Breast epithelium (tissue), 4 donors: Measurements from ENCODE around the gene IFT52. TPM values are rescaled to one million over a fixed set of nuclear protein-coding genes. Genes with fewer than 3 reads are reported as not detected.

Source experiments
- DNase-seq, 2 donors: peaks; one replicate each; pipeline ENCODE4 v3.0.0-alpha.2; 2019; ENCODE audit warnings: low spot score in 2 of 2
- H3K27ac ChIP-seq, 2 donors: fragments of 200-600 bp; sonication (generic) in 1 of 2; one replicate each; pipeline ENCODE4 v1.5.1; 2016 to 2019; ENCODE audit warnings: mild to moderate bottlenecking in 1 of 2
- H3K27me3 ChIP-seq, 2 donors: fragments of 200-600 bp; sonication (generic) in 1 of 2; one replicate each; pipeline versions ENCODE4 v1.5.1 to v1.6.0; 2017 to 2019; ENCODE audit warnings: control low read depth in 1 of 2, mild to moderate bottlenecking in 1 of 2
- H3K36me3 ChIP-seq: fragments of 200-600 bp; one replicate; pipeline ENCODE4 v1.5.1; 2019
- H3K4me1 ChIP-seq, 2 donors: fragments of 200-600 bp; sonication (generic); one replicate each; pipeline ENCODE4 v1.5.1; 2016 to 2019; ENCODE audit warnings: control low read depth in 1 of 2
- H3K4me3 ChIP-seq, 3 donors: fragments of 200-600 bp; sonication (generic); 1 replicate in 2 of 3; 2 replicates in 1 of 3; pipeline ENCODE4 v1.5.1; 2016 to 2019; ENCODE audit warnings: mild to moderate bottlenecking in 3 of 3, moderate library complexity in 2 of 3
- H3K9me3 ChIP-seq, 2 donors: fragments of 200-600 bp; sonication (generic) in 1 of 2; one replicate each; pipeline ENCODE4 v1.5.1; 2016 to 2019; ENCODE audit warnings: control low read depth in 1 of 2
- POLR2A ChIP-seq: fragments of 450-650 bp; IDR thresholded peaks from one replicate; pipeline ENCODE4 v1.6.1; 2016; ENCODE audit warnings: antibody characterized with exemption, mild to moderate bottlenecking, moderate library complexity
- POLR2AphosphoS5 ChIP-seq, 3 donors: sonication (generic); formaldehyde crosslinking; IDR thresholded peaks; one replicate each; pipeline ENCODE4 v1.6.1; 2017; ENCODE audit warnings: antibody characterized with exemption in 3 of 3
- intact Hi-C: fragments of 100-400 bp; cut with DNase I; formaldehyde crosslinking; loops from one replicate; pipeline ENCODE4 v1.15.1; 2023; ENCODE audit warnings: low total_unique reads
- total RNA-seq, 3 donors: library from RNA; depleted of rRNA; stranded (reverse); fragments of >200 nt; gene quantifications; one replicate each; pipeline ENCODE4 v1.1.0, GENCODE V29; 2016
- TF ChIP-seq, protein P1 (sequence below), 3 donors: fragments of 450-650 bp; IDR thresholded peaks; one replicate each; pipeline ENCODE4 v1.5.1; 2016 to 2017; ENCODE audit warnings: antibody characterized with exemption in 3 of 3, mild to moderate bottlenecking in 3 of 3, moderate library complexity in 3 of 3

The IFT52 gene
- total RNA-seq, 3 donors from 2014 or later, result 20.6 to 34.2 (median 25.3) TPM

DNA sequence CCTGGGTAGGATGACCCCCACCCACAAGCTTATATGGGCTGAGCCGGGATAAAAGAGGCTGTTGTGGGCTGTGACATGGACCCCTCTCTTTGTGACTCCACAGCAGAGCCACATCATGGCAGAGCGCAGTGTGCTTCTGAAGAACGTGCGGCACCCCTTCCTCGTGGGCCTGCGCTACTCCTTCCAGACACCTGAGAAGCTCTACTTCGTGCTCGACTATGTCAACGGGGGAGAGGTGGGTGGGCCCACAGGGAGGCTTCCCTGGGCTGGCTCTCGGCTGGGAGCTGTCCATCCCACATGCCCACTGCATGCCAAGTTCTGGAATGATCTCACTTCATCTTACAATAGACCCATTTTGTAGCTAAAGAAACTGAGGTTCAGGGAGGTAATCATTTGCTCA, 21.5 kb upstream of the IFT52 start:
- intact Hi-C loops, result no loop called here
- TF ChIP-seq POLR2A, result no peak
- TF ChIP-seq, protein P1, sequence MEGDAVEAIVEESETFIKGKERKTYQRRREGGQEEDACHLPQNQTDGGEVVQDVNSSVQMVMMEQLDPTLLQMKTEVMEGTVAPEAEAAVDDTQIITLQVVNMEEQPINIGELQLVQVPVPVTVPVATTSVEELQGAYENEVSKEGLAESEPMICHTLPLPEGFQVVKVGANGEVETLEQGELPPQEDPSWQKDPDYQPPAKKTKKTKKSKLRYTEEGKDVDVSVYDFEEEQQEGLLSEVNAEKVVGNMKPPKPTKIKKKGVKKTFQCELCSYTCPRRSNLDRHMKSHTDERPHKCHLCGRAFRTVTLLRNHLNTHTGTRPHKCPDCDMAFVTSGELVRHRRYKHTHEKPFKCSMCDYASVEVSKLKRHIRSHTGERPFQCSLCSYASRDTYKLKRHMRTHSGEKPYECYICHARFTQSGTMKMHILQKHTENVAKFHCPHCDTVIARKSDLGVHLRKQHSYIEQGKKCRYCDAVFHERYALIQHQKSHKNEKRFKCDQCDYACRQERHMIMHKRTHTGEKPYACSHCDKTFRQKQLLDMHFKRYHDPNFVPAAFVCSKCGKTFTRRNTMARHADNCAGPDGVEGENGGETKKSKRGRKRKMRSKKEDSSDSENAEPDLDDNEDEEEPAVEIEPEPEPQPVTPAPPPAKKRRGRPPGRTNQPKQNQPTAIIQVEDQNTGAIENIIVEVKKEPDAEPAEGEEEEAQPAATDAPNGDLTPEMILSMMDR (IDR thresholded peaks at IDR 0.05), result no peak
- no peak for TF ChIP-seq POLR2AphosphoS5 (IDR thresholded peaks at IDR 0.05)
- Histone ChIP-seq H3K4me1 (no peaks in the 10 kb centered on the region), H3K9me3 (no peaks in the 10 kb centered on the region), H3K4me3 (no peak overlapping the region), H3K27ac (no peak overlapping the region), H3K27me3 (no peaks in the 10 kb centered on the region), H3K36me3 (no peaks in the 10 kb centered on the region)
- no peak for DNase-seq

DNA sequence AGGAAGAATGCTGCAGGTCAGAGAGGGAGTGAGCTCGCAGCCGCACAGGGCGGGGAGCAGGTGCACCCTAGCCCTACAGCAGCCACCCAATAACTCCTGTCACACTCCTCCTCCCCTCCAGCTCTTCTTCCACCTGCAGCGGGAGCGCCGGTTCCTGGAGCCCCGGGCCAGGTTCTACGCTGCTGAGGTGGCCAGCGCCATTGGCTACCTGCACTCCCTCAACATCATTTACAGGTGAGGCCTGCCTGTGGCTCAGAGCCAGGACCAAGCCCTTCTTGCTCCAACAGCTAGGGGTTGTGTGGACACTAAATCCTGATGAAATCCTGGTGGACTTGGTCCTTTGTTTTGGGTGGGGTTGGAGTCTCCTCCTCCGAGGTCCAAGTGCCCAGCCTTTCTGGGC, 20.2 kb upstream of the IFT52 start:
- Histone ChIP-seq H3K27ac (no peak overlapping the region), H3K27me3 (no peaks in the 10 kb centered on the region), H3K4me3 (no peak overlapping the region), H3K36me3 (no peaks in the 10 kb centered on the region), H3K9me3 (no peaks in the 10 kb centered on the region), H3K4me1 (no peaks in the 10 kb centered on the region)
- TF ChIP-seq POLR2AphosphoS5 (IDR thresholded peaks at IDR 0.05) (no peak), POLR2A (no peak)
- TF ChIP-seq, protein P1 (IDR thresholded peaks at IDR 0.05), result no peak
- intact Hi-C loops, result loop anchor here (2.0 kb wide), 1 partner anchor 76 kb away; no protein-coding TSS in a partner anchor
- DNase-seq, result no peak

DNA sequence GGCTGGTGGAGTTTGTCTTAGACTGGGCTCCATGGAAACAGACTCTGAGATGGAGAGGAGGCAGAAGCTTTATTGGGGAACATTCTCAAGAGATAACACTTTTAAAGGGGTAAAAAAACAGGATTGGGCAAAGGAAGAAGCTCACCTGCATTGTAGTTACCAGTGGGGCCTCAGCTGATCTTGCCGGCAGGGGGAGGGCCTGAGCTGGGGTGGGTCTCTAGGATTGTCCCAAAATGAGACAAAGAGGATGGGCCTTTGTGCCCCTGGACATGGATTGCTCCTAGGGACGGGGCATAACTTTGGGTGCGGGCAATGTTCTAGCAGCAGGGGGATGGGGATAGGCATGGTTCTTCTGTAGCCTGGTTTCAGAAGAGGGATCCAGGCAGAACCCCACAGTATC, 19.4 kb upstream of the IFT52 start:
- no peak for TF ChIP-seq POLR2A
- TF ChIP-seq, protein P1 (IDR thresholded peaks at IDR 0.05), result no peak
- no peak for TF ChIP-seq POLR2AphosphoS5 (IDR thresholded peaks at IDR 0.05)
- no peak for DNase-seq
- no peaks in the 10 kb centered on the region for H3K27me3 ChIP-seq
- no peak overlapping the region for H3K4me3 ChIP-seq
- intact Hi-C loops, result loop anchor here (2.0 kb wide), 1 partner anchor 77 kb away; no protein-coding TSS in a partner anchor
- no peaks in the 10 kb centered on the region for H3K9me3 ChIP-seq
- no peak overlapping the region for H3K27ac ChIP-seq
- no peaks in the 10 kb centered on the region for H3K36me3 ChIP-seq
- H3K4me1 ChIP-seq, result no peaks in the 10 kb centered on the region

DNA sequence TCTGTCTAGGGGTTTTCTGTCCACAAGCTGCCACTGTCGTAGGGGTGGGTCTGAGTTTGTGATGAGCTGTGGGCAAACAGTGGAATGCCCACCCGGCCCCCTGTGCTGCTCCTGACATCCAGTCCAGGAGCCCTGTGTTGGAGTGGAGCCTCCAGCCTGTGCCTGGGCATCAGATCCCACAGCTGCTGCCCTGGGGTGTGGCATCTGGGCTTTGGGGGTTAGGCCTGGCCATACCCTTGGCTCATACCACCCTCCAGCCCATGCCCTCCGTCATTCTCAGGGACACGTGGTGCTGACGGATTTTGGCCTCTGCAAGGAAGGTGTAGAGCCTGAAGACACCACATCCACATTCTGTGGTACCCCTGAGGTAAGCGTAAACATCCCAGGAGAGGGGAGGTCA, 19.0 kb upstream of the IFT52 start:
- Histone ChIP-seq H3K4me3 (no peak overlapping the region), H3K36me3 (no peaks in the 10 kb centered on the region), H3K4me1 (no peaks in the 10 kb centered on the region), H3K27me3 (no peaks in the 10 kb centered on the region), H3K27ac (no peak overlapping the region), H3K9me3 (no peaks in the 10 kb centered on the region)
- TF ChIP-seq, protein P1 (IDR thresholded peaks at IDR 0.05), result no peak
- TF ChIP-seq POLR2A (no peak), POLR2AphosphoS5 (IDR thresholded peaks at IDR 0.05) (no peak)
- no peak for DNase-seq
- intact Hi-C loops, result loop anchor here (2.0 kb wide), 1 partner anchor 77 kb away; no protein-coding TSS in a partner anchor

DNA sequence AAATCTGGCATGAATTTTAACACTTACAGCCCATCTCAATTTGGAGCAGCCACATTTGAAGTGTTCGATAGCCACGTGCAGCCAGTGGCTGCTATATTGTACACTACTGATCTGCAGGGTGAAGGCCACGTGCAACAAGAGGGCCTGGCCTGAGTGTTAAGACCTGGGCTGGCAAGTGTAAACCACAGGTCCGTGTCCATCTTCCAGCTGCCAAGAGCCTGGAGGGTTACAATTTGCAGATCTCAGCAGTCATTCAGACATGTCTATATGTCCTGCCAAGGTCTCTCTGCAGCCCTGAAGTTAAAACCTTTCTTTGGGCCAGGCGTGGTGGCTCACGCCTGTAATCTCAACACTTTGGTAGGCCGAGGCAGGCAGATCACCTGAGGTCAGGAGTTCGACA, 17.8 kb upstream of the IFT52 start:
- Histone ChIP-seq H3K4me1 (no peaks in the 10 kb centered on the region), H3K27ac (no peak overlapping the region), H3K27me3 (no peaks in the 10 kb centered on the region), H3K36me3 (no peaks in the 10 kb centered on the region), H3K4me3 (no peak overlapping the region), H3K9me3 (no peaks in the 10 kb centered on the region)
- no peak for DNase-seq
- TF ChIP-seq, protein P1 (IDR thresholded peaks at IDR 0.05), result no peak
- TF ChIP-seq POLR2A (no peak), POLR2AphosphoS5 (IDR thresholded peaks at IDR 0.05) (no peak)
- intact Hi-C loops, result no loop called here
